IMR-90 (cell line): ENCODE results near the gene GNG7.

Experiments used
- MAZ ChIP-seq: IDR thresholded peaks from 2 replicates; pipeline ENCODE4 v1.6.1; 2012; ENCODE audit warnings: low read depth, mild to moderate bottlenecking, low read length, improper control_type of control experiment, moderate library complexity, borderline replicate concordance
- MXI1 ChIP-seq: IDR thresholded peaks from 2 replicates; pipeline ENCODE4 v1.6.1; 2012; ENCODE audit warnings: low read depth, mild to moderate bottlenecking, low read length, moderate library complexity, borderline replicate concordance
- SMC3 ChIP-seq: fragments of 150-350 bp; IDR thresholded peaks from 2 replicates; pipeline ENCODE4 v1.6.1; 2016; ENCODE audit warnings: low read depth, mild to moderate bottlenecking, antibody characterized with exemption, low read length, moderate library complexity
- TF ChIP-seq, protein P1 (sequence below): conservative IDR thresholded peaks from 2 replicates; pipeline ENCODE4 v1.5.1; 2012; ENCODE audit warnings: mild to moderate bottlenecking, low read depth, low read length, improper control_type of control experiment
- TF ChIP-seq, protein P2 (sequence below): fragments of 150-350 bp; IDR thresholded peaks from 2 replicates; pipeline ENCODE4 v1.6.1; 2017; ENCODE audit warnings: mild to moderate bottlenecking, antibody characterized with exemption, low read length, low read depth

DNA sequence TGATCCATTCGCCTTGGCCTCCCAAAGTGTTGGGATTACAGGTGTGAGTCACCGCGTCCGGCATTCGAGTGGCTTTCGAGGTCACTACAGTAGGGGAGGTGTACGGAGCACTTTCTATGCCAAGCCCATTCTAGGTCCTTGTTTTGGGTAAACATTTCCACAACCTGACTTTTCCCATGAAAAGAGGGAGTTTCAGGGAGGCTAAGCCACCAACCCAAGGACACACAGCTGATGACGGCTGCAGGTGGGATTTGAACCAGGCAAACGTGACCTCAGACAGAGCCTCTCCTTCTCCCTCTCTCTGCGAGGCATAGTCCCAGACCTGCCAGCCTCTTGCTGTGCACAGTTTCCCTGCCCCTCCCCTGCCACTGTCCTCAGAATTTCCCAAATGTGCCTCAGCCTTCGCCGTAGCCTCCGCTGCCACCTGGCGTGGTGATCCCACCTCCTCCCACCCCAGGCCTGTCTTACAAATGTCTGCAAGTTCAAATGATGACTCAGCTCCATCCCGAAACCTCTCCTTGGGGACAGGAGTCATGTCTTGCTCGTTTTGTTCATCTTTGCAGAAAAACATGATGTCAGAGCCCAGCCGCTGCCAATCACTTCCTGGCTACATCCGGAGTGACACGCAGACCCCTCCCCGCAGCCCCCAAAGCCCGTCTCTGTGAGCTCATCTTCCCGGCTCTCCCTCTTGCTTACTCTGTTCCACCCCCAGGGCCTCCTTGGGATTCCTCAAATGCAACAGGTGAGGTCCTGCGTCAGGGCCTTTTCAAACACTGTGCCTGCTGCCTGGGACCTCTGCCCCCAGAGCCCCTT lies 233.2 kb downstream of the GNG7 start:
- TF ChIP-seq, protein P1, sequence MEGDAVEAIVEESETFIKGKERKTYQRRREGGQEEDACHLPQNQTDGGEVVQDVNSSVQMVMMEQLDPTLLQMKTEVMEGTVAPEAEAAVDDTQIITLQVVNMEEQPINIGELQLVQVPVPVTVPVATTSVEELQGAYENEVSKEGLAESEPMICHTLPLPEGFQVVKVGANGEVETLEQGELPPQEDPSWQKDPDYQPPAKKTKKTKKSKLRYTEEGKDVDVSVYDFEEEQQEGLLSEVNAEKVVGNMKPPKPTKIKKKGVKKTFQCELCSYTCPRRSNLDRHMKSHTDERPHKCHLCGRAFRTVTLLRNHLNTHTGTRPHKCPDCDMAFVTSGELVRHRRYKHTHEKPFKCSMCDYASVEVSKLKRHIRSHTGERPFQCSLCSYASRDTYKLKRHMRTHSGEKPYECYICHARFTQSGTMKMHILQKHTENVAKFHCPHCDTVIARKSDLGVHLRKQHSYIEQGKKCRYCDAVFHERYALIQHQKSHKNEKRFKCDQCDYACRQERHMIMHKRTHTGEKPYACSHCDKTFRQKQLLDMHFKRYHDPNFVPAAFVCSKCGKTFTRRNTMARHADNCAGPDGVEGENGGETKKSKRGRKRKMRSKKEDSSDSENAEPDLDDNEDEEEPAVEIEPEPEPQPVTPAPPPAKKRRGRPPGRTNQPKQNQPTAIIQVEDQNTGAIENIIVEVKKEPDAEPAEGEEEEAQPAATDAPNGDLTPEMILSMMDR = no peak
- TF ChIP-seq MAZ = no peak
- TF ChIP-seq MXI1 = no peak
- TF ChIP-seq SMC3 = no peak
- TF ChIP-seq, protein P2, sequence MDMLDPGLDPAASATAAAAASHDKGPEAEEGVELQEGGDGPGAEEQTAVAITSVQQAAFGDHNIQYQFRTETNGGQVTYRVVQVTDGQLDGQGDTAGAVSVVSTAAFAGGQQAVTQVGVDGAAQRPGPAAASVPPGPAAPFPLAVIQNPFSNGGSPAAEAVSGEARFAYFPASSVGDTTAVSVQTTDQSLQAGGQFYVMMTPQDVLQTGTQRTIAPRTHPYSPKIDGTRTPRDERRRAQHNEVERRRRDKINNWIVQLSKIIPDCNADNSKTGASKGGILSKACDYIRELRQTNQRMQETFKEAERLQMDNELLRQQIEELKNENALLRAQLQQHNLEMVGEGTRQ = no peak
